Spleen (tissue), 11 donors: ENCODE measurements around the gene SNRPA. TPM values are rescaled to one million over a fixed set of nuclear protein-coding genes. Genes with fewer than 3 reads are reported as not detected.
"Not testable (repeated sequence)": the region's sequence is repeated elsewhere in the genome, so short reads cannot be mapped to it uniquely, and the experiment has no call there.

ENCODE experiments used
- DNase-seq: peaks from one replicate; pipeline ENCODE4 v3.0.0-alpha.2; 2020
- H3K27ac ChIP-seq, 8 donors: fragments of 200-600 bp; sonication (generic) in 7 of 8; 1 replicate in 4 of 8; 2 replicates in 4 of 8; pipeline versions ENCODE4 v1.5.0 to v1.8.0; 2016 to 2021; ENCODE audit warnings: inconsistent platforms in 4 of 8, mild to moderate bottlenecking in 4 of 8, moderate library complexity in 1 of 8
- H3K27me3 ChIP-seq, 7 donors: fragments of 200-600 bp; sonication (generic) in 6 of 7; replicated peaks in 1 of 7; 1 replicate in 4 of 7; 2 replicates in 3 of 7; pipeline versions ENCODE4 v1.5.0 to v1.8.0; 2016 to 2021; ENCODE audit warnings: inconsistent platforms in 3 of 7, mild to moderate bottlenecking in 1 of 7
- H3K36me3 ChIP-seq, 6 donors: fragments of 200-600 bp; sonication (generic) in 5 of 6; 1 replicate in 4 of 6; 2 replicates in 2 of 6; pipeline versions ENCODE4 v1.5.0 to v1.8.0; 2016 to 2021; ENCODE audit warnings: inconsistent platforms in 2 of 6
- H3K4me1 ChIP-seq, 6 donors: fragments of 200-600 bp; sonication (generic) in 5 of 6; 1 replicate in 3 of 6; 2 replicates in 3 of 6; pipeline versions ENCODE4 v1.5.0 to v1.8.0; 2016 to 2021; ENCODE audit warnings: inconsistent platforms in 3 of 6
- H3K4me3 ChIP-seq, 8 donors: fragments of 200-600 bp; sonication (generic) in 7 of 8; 1 replicate in 4 of 8; 2 replicates in 4 of 8; pipeline versions ENCODE4 v1.5.0 to v1.8.0; 2016 to 2021; ENCODE audit warnings: inconsistent platforms in 4 of 8, mild to moderate bottlenecking in 4 of 8, moderate library complexity in 2 of 8
- H3K9me3 ChIP-seq, 8 donors: fragments of 200-600 bp; sonication (generic) in 7 of 8; 1 replicate in 4 of 8; 2 replicates in 4 of 8; pipeline versions ENCODE4 v1.5.0 to v1.8.0; 2016 to 2021; ENCODE audit warnings: inconsistent platforms in 4 of 8
- CTCF ChIP-seq, 11 experiments: fragments of 200-600 bp in 7 of 11; fragments of 450-650 bp in 4 of 11; sonication (generic) in 4 of 11; IDR thresholded peaks in 8 of 11; conservative IDR thresholded peaks in 3 of 11; 1 replicate in 7 of 11; 2 replicates in 4 of 11; pipeline versions ENCODE4 v1.4.0 to v1.8.0; 2016 to 2021; ENCODE audit warnings: antibody characterized with exemption in 11 of 11, inconsistent platforms in 4 of 11, mild to moderate bottlenecking in 1 of 11
- POLR2A ChIP-seq, 3 donors: fragments of 450-650 bp; IDR thresholded peaks; one replicate each; pipeline ENCODE4 v1.5.1; 2017; ENCODE audit warnings: antibody characterized with exemption in 3 of 3, mild to moderate bottlenecking in 1 of 3
- POLR2AphosphoS5 ChIP-seq, 3 donors: sonication (generic); formaldehyde crosslinking; IDR thresholded peaks; one replicate each; pipeline ENCODE4 v1.5.1; 2017; ENCODE audit warnings: antibody characterized with exemption in 3 of 3
- WGBS, 5 donors: extraction: QIAGEN DNeasy Blood & Tissue Kit in 3 of 5; methylation state at CpG; one replicate each; pipeline versions ENCODE4 v1.1.5 to v1.1.7; 2013 to 2018; 5-methylcytosine and 5-hydroxymethylcytosine counted together
- intact Hi-C: fragments of 100-400 bp; cut with DNase I; formaldehyde crosslinking; loops from one replicate; pipeline ENCODE4 v1.15.0; 2023; ENCODE audit warnings: low total_unique reads
- polyA plus RNA-seq, 3 donors: library from polyadenylated mRNA; stranded (reverse); fragments of 200-250 nt; gene quantifications; one replicate each; pipeline ENCODE4 v1.2.1, GENCODE V29; 2013
- small RNA-seq, 4 donors: library from RNA; depleted of rRNA; stranded (forward); fragments of <200 nt; gene quantifications; one replicate each; pipeline ENCODE3, GENCODE V24; 2016
- total RNA-seq, 7 donors: library from RNA; depleted of rRNA in 3 of 7; stranded (reverse); fragments of >200 nt in 3 of 7; fragmentation: NEBNext Ultra II Directional in 4 of 7; extraction: Animal tissue kit (Norgen Biotek cat#: 25700) in 4 of 7; gene quantifications; one replicate each; pipeline versions ENCODE4 v1.1.0 to v1.2.1, GENCODE V29; 2016 to 2021
- donor health status: healthy with polysubstance abuse.
- donor health status: DM: no; HTN: no; CAD: no; lungs with moderate emphysema.
- donor health status: DM: no; HTN: no; CAD: no.
- donor health status: Bipolar disorder and iron deficiency.
- donor health status: healthy.
- donor health status: DM: no; HTN: no; CAD: no.
- donor health status: DM: yes; HTN: yes; CAD: no.

The SNRPA gene
- total and polyA plus RNA-seq, 10 donors: 52.9 to 76.9 (median 64.1) TPM

GRCh38 chr19:40811478-40812341, 60.7 kb downstream of the SNRPA start:
- Histone ChIP-seq H3K36me3 (peaks cover 0 to 34% (median 25%) of the 10 kb centered on the region in 6 donors), H3K27me3 (no peaks in the 10 kb centered on the region), H3K27ac (peak overlapping the region in 6 of 8 donors; percentile 79 to 98 (median 90)), H3K4me3 (peak overlapping the region; percentile 16 to 73 (median 48)), H3K9me3 (no peaks in the 10 kb centered on the region), H3K4me1 (peaks cover 45 to 76% (median 58%) of the 10 kb centered on the region in 6 donors)
- intact Hi-C loops: no loop called here
- no peak for TF ChIP-seq POLR2A (IDR thresholded peaks at IDR 0.05)
- TF ChIP-seq POLR2AphosphoS5 (IDR thresholded peaks at IDR 0.05): peak in 1 of 3 donors; percentile 63
- peak in 3 of 11 experiments; percentile 14 to 43 (median 16) for TF ChIP-seq CTCF (IDR thresholded peaks at IDR 0.05 in 8 of 11, conservative IDR thresholded peaks at IDR 0.05 in 3 of 11)
- WGBS, 5 donors: 8 to 17% (median 12%) methylated on average over 25 to 35 of the region's 35 CpGs
- peak; percentile 84 for DNase-seq

GRCh38 chr19:40812571-40812970, 61.6 kb downstream of the SNRPA start:
- Histone ChIP-seq H3K27ac (peak overlapping the region in 3 of 8 donors; percentile 23 to 98 (median 38)), H3K4me1 (peaks cover 36 to 74% (median 51%) of the 10 kb centered on the region in 6 donors), H3K36me3 (peaks cover 0 to 26% (median 20%) of the 10 kb centered on the region in 6 donors)
- 84 to 93% (median 86%) methylated on average over 7 of the region's 7 CpGs for WGBS, 5 donors
- H3K27me3 ChIP-seq, DNase-seq, H3K9me3 ChIP-seq, intact Hi-C loops, H3K4me3 ChIP-seq: not testable (repeated sequence)

GRCh38 chr19:40813182-40813581, 62.2 kb downstream of the SNRPA start:
- Histone ChIP-seq H3K27ac (peak overlapping the region in 4 of 8 donors; percentile 22 to 98 (median 30)), H3K4me3 (no peak overlapping the region), H3K27me3 (no peaks in the 10 kb centered on the region), H3K4me1 (peaks cover 31 to 74% (median 49%) of the 10 kb centered on the region in 6 donors), H3K9me3 (no peaks in the 10 kb centered on the region), H3K36me3 (peaks cover 0 to 19% (median 14%) of the 10 kb centered on the region in 6 donors)
- WGBS, 5 donors: 51 to 63% (median 56%) methylated on average over 4 of the region's 4 CpGs
- DNase-seq: no peak
- intact Hi-C loops: no loop called here
- TF ChIP-seq POLR2A (IDR thresholded peaks at IDR 0.05) (no peak), POLR2AphosphoS5 (IDR thresholded peaks at IDR 0.05) (peak in 1 of 3 donors; percentile 9)

Small RNA genes lying within 50 kb of the gene (small RNA-seq; reads per million reads assigned to genes)
- gene RNU6-195P: 0 reads per million in 4 donors

Other genes starting within 250 kb of the SNRPA start
- 100 to 1,000 TPM; 127 to 282 (median 151) TPM for gene SHKBP1, start 174.3 kb upstream of the SNRPA start, total RNA-seq
- gene SHKBP1, start 174.3 kb upstream of the SNRPA start, polyA plus RNA-seq: 100 to 1,000 TPM; 102 to 164 (median 152) TPM
- 100 to 1,000 TPM in 6 of 7 donors, 10 to 100 TPM in 1; 66.0 to 197 (median 186) TPM for gene LTBP4, start 149.8 kb upstream of the SNRPA start, total RNA-seq
- gene LTBP4, start 149.8 kb upstream of the SNRPA start, polyA plus RNA-seq: 100 to 1,000 TPM in 1 of 3 donors, 10 to 100 TPM in 2; 26.5 to 107 (median 34.3) TPM
- gene NUMBL, start 60.6 kb upstream of the SNRPA start, total RNA-seq: 10 to 100 TPM; 12.1 to 27.4 (median 14.8) TPM
- gene NUMBL, start 60.6 kb upstream of the SNRPA start, polyA plus RNA-seq: 10 to 100 TPM in 1 of 3 donors, 1 to 10 TPM in 2; 3.2 to 10.6 (median 3.5) TPM
- gene COQ8B, start 34.3 kb upstream of the SNRPA start, total RNA-seq: 10 to 100 TPM; 23.0 to 40.2 (median 32.6) TPM
- 10 to 100 TPM; 18.4 to 33.8 (median 21.1) TPM for gene COQ8B, start 34.3 kb upstream of the SNRPA start, polyA plus RNA-seq
- 10 to 100 TPM; 11.1 to 39.2 (median 18.0) TPM for gene ITPKC, start 34.1 kb upstream of the SNRPA start, total RNA-seq
- gene ITPKC, start 34.1 kb upstream of the SNRPA start, polyA plus RNA-seq: 10 to 100 TPM in 1 of 3 donors, 1 to 10 TPM in 2; 6.8 to 14.3 (median 8.6) TPM
- 10 to 100 TPM in 3 of 7 donors, 1 to 10 TPM in 4; 6.0 to 16.2 (median 9.8) TPM for gene ACTMAP, start 726 bp upstream of the SNRPA start, total RNA-seq
- gene ACTMAP, start 726 bp upstream of the SNRPA start, polyA plus RNA-seq: 1 to 10 TPM; 5.2 to 6.8 (median 5.9) TPM
- gene MIA, start 24.3 kb downstream of the SNRPA start, total RNA-seq: 1 to 10 TPM in 1 of 7 donors, not detected in 6; 1.5 TPM
- gene MIA, start 24.3 kb downstream of the SNRPA start, polyA plus RNA-seq: 10 to 100 TPM in 1 of 3 donors, 1 to 10 TPM in 2; 4.5 to 14.2 (median 7.0) TPM
- 10 to 100 TPM; 36.8 to 69.8 (median 53.0) TPM for gene RAB4B, start 27.0 kb downstream of the SNRPA start, total RNA-seq
- gene RAB4B, start 27.0 kb downstream of the SNRPA start, polyA plus RNA-seq: 10 to 100 TPM; 78.5 to 95.3 (median 82.2) TPM
- gene EGLN2, start 48.0 kb downstream of the SNRPA start, total RNA-seq: 100 to 1,000 TPM; 136 to 198 (median 156) TPM
- 100 to 1,000 TPM; 109 to 238 (median 188) TPM for gene EGLN2, start 48.0 kb downstream of the SNRPA start, polyA plus RNA-seq
- under 1 TPM in 1 of 7 donors, not detected in 6; 0.33 TPM for gene CYP2A6, start 99.2 kb downstream of the SNRPA start, total RNA-seq
- not detected for gene CYP2A6, start 99.2 kb downstream of the SNRPA start, polyA plus RNA-seq
- gene CYP2A7, start 131.0 kb downstream of the SNRPA start, total RNA-seq: not detected
- gene CYP2A7, start 131.0 kb downstream of the SNRPA start, polyA plus RNA-seq: not detected
- gene CYP2B6, start 240.1 kb downstream of the SNRPA start, total RNA-seq: not detected
- not detected for gene CYP2B6, start 240.1 kb downstream of the SNRPA start, polyA plus RNA-seq